Thoracic aorta (tissue), 2 donors: Measurements from ENCODE around the gene C20orf144. TPM values are rescaled to one million over a fixed set of nuclear protein-coding genes. Genes with fewer than 3 reads are reported as not detected.

Source experiments
- ATAC-seq: fragments of 150-250 bp; one replicate; pipeline ENCODE4 v1.8.0; 2017; ENCODE audit warnings: low read depth; ENCODE audit not compliant: insufficient number of reproducible peaks, low FRiP score
- DNase-seq: peaks from one replicate; pipeline ENCODE4 v3.0.0-alpha.2; 2020; ENCODE audit warnings: low spot score
- H3K27ac ChIP-seq, 2 donors: fragments of 200-600 bp; sonication (generic); 1 replicate in 1 of 2; 2 replicates in 1 of 2; pipeline ENCODE4 v1.5.1; 2016; ENCODE audit warnings: mild to moderate bottlenecking in 2 of 2, moderate library complexity in 2 of 2
- H3K27me3 ChIP-seq: fragments of 200-600 bp; sonication (generic); replicated peaks from 2 replicates; pipeline ENCODE4 v1.6.0; 2016; ENCODE audit warnings: mild to moderate bottlenecking; ENCODE audit not compliant: insufficient read depth
- H3K36me3 ChIP-seq: fragments of 200-600 bp; sonication (generic); one replicate; pipeline ENCODE4 v1.5.1; 2016
- H3K4me1 ChIP-seq, 2 donors: fragments of 200-600 bp; sonication (generic); 1 replicate in 1 of 2; 2 replicates in 1 of 2; pipeline versions ENCODE4 v1.5.1 to v1.6.0; 2016; ENCODE audit warnings: low read depth in 2 of 2, mild to moderate bottlenecking in 1 of 2; ENCODE audit not compliant: control insufficient read depth in 1 of 2
- H3K4me3 ChIP-seq: fragments of 200-600 bp; sonication (generic); 2 replicates; pipeline ENCODE4 v1.5.1; 2016; ENCODE audit warnings: mild to moderate bottlenecking
- H3K9me3 ChIP-seq: fragments of 200-600 bp; sonication (generic); 2 replicates; pipeline ENCODE4 v1.5.1; 2016
- total RNA-seq, 2 donors: library from RNA; depleted of rRNA; stranded (reverse); fragments of >200 nt; gene quantifications; one replicate each; pipeline versions ENCODE4 v1.1.0 to v1.2.3, GENCODE V29; 2016
- TF ChIP-seq, protein P1 (sequence below): fragments of 200-600 bp; sonication (generic); IDR thresholded peaks from one replicate; pipeline ENCODE4 v1.5.1; 2019; ENCODE audit warnings: antibody characterized with exemption

The C20orf144 gene
- total RNA-seq, 2 donors from 2014 or later: not detected

DNA sequence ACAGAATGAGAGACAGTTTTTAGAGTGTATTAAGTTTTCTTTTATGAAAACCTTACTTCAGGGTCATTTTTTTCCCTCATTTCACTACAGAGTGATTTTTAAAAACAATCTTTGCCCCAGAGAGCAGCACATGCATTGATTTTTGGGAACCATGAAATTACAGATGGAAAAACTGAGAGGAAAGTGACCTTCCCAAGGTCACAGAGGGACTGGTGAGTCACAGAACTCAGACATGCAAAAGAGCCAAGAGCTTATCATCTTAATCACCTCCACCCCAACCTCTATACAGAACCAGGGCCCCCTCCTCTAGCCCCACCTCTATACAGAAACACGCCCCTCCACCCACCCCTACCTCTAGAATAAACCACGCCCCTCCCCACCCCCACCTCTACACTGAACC, 47.3 kb downstream of the C20orf144 start:
- H3K4me3 ChIP-seq: no peak overlapping the region
- H3K4me1 ChIP-seq: no peaks in the 10 kb centered on the region
- H3K27me3 ChIP-seq: no peaks in the 10 kb centered on the region
- peaks cover 39% of the 10 kb centered on the region for H3K36me3 ChIP-seq
- no peak for ATAC-seq
- TF ChIP-seq, protein P1, sequence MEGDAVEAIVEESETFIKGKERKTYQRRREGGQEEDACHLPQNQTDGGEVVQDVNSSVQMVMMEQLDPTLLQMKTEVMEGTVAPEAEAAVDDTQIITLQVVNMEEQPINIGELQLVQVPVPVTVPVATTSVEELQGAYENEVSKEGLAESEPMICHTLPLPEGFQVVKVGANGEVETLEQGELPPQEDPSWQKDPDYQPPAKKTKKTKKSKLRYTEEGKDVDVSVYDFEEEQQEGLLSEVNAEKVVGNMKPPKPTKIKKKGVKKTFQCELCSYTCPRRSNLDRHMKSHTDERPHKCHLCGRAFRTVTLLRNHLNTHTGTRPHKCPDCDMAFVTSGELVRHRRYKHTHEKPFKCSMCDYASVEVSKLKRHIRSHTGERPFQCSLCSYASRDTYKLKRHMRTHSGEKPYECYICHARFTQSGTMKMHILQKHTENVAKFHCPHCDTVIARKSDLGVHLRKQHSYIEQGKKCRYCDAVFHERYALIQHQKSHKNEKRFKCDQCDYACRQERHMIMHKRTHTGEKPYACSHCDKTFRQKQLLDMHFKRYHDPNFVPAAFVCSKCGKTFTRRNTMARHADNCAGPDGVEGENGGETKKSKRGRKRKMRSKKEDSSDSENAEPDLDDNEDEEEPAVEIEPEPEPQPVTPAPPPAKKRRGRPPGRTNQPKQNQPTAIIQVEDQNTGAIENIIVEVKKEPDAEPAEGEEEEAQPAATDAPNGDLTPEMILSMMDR: no peak
- H3K9me3 ChIP-seq: no peaks in the 10 kb centered on the region
- H3K27ac ChIP-seq: no peak overlapping the region
- no peak for DNase-seq

GRCh38 chr20:33709905-33710541, 47.9 kb downstream of the C20orf144 start:
- no peak for ATAC-seq
- TF ChIP-seq, protein P1: no peak
- H3K4me3 ChIP-seq: no peak overlapping the region
- H3K27me3 ChIP-seq: no peaks in the 10 kb centered on the region
- no peaks in the 10 kb centered on the region for H3K4me1 ChIP-seq
- H3K27ac ChIP-seq: no peak overlapping the region
- no peaks in the 10 kb centered on the region for H3K9me3 ChIP-seq
- no peak for DNase-seq
- H3K36me3 ChIP-seq: peaks cover 39% of the 10 kb centered on the region

GRCh38 chr20:33710681-33711445, 48.7 kb downstream of the C20orf144 start:
- H3K4me1 ChIP-seq: no peaks in the 10 kb centered on the region
- no peak overlapping the region for H3K4me3 ChIP-seq
- H3K36me3 ChIP-seq: peaks cover 38% of the 10 kb centered on the region
- no peaks in the 10 kb centered on the region for H3K9me3 ChIP-seq
- TF ChIP-seq, protein P1: no peak
- H3K27me3 ChIP-seq: no peaks in the 10 kb centered on the region
- H3K27ac ChIP-seq: no peak overlapping the region
- ATAC-seq (no peak), DNase-seq (no peak)

- Histone ChIP-seq H3K27ac (no peak overlapping the region), H3K4me3 (no peak overlapping the region), H3K4me1 (no peaks in the 10 kb centered on the region), H3K9me3 (no peaks in the 10 kb centered on the region), H3K36me3 (peaks cover 36% of the 10 kb centered on the region), H3K27me3 (no peaks in the 10 kb centered on the region)
- ATAC-seq (no peak), DNase-seq (no peak)
- TF ChIP-seq, protein P1: no peak
Observed at GRCh38 chr20:33711446-33711738, 49.3 kb downstream of the C20orf144 start.

Other genes with a start within 250 kb of the C20orf144 start
- gene SNTA1, start 218.6 kb upstream of the C20orf144 start, total RNA-seq: 100 to 1,000 TPM in 1 of 2 donors, 10 to 100 TPM in 1; 62.6 to 108 TPM
- 10 to 100 TPM; 14.8 to 18.0 TPM for gene CBFA2T2, start 172.2 kb upstream of the C20orf144 start, total RNA-seq
- gene ACTL10, start 4.6 kb downstream of the C20orf144 start, total RNA-seq: 1 to 10 TPM; 2.6 to 3.1 TPM
- 10 to 100 TPM; 24.0 to 29.6 TPM for gene NECAB3, start 12.1 kb downstream of the C20orf144 start, total RNA-seq
- under 1 TPM; 0.68 to 0.92 TPM for gene E2F1, start 24.1 kb downstream of the C20orf144 start, total RNA-seq
- gene PXMP4, start 58.0 kb downstream of the C20orf144 start, total RNA-seq: 1 to 10 TPM; 3.3 to 4.1 TPM
- gene ZNF341, start 69.7 kb downstream of the C20orf144 start, total RNA-seq: 1 to 10 TPM; 1.8 to 2.3 TPM
- gene CHMP4B, start 149.0 kb downstream of the C20orf144 start, total RNA-seq: 100 to 1,000 TPM in 1 of 2 donors, 10 to 100 TPM in 1; 69.5 to 104 TPM